H1 (cell line): ENCODE results near the gene PRKCD. TPM values are rescaled to one million over a fixed set of nuclear protein-coding genes. Genes with fewer than 3 reads are reported as not detected.

Experiments used
- CTCF ChIA-PET: fragments of 300-600 bp; sonication (Branson Sonifier 250); formaldehyde crosslinking; loops from one replicate; lab custom pipeline; 2021; ENCODE audit not compliant: partially characterized antibody; lab: Charles Lee
- POLR2A ChIA-PET: fragments of 300-600 bp; sonication (Branson Sonifier 250); formaldehyde crosslinking; loops from one replicate; lab custom pipeline; 2021; ENCODE audit warnings: inconsistent platforms; ENCODE audit not compliant: partially characterized antibody; lab: Charles Lee
- DNase-seq, 2 experiments: peaks; one replicate each; pipeline versions ENCODE4 v3.0.0 to v3.0.0-alpha.2; 2010 to 2022; ENCODE audit warnings: low spot score in 2 of 2, low read depth in 1 of 2, mixed read lengths in 1 of 2
- FAIRE-seq: peaks from 2 replicates; lab custom pipeline; 2011; peaks lifted over from hg19 to GRCh38; lab: Jason Lieb, UNC
- H2AFZ ChIP-seq: 2 replicates; pipeline ENCODE4 v1.8.1; 2012; ENCODE audit warnings: low read length, inconsistent platforms
- H2AK5ac ChIP-seq: 2 replicates; pipeline ENCODE4 v1.6.1; 2013; ENCODE audit warnings: low read depth, low read length
- H2BK120ac ChIP-seq: replicated peaks from 2 replicates; pipeline ENCODE3; 2013; ENCODE audit warnings: low read depth, low read length, inconsistent platforms
- H2BK12ac ChIP-seq: 2 replicates; pipeline ENCODE4 v1.6.1; 2013; ENCODE audit warnings: low read depth, low read length
- H2BK15ac ChIP-seq: 2 replicates; pipeline ENCODE4 v1.6.1; 2013; ENCODE audit warnings: low read length
- H2BK20ac ChIP-seq: 2 replicates; pipeline ENCODE4 v1.6.1; 2013; ENCODE audit warnings: low read length
- H2BK5ac ChIP-seq: 2 replicates; pipeline ENCODE4 v1.6.1; 2013; ENCODE audit warnings: low read depth, low read length
- H3K14ac ChIP-seq: 2 replicates; pipeline ENCODE4 v1.6.1; 2013; ENCODE audit warnings: inconsistent platforms; ENCODE audit not compliant: insufficient read length
- H3K18ac ChIP-seq: 2 replicates; pipeline ENCODE4 v1.6.1; 2013; ENCODE audit warnings: low read length; ENCODE audit errors: extremely low read depth
- H3K23ac ChIP-seq: 2 replicates; pipeline ENCODE4 v1.6.1; 2013; ENCODE audit warnings: inconsistent platforms; ENCODE audit not compliant: insufficient read length
- H3K23me2 ChIP-seq: 2 replicates; pipeline ENCODE4 v1.6.1; 2013; ENCODE audit warnings: low read depth, low read length
- H3K27ac ChIP-seq: 2 replicates; pipeline ENCODE4 v1.6.1; 2011; ENCODE audit warnings: low read depth, low read length, inconsistent platforms
- H3K27me3 ChIP-seq, 4 experiments: replicated peaks in 1 of 4; 1 replicate in 1 of 4; 2 replicates in 3 of 4; pipeline versions ENCODE4 v1.6.1 to v1.8.1; 2011 to 2013; ENCODE audit warnings: low read length in 3 of 4, mild to moderate bottlenecking in 3 of 4, inconsistent platforms in 2 of 4, mixed read lengths in 2 of 4, moderate library complexity in 1 of 4; ENCODE audit not compliant: control insufficient read depth in 3 of 4, insufficient read depth in 3 of 4; ENCODE audit errors: extremely low read depth in 1 of 4
- H3K36me3 ChIP-seq, 4 experiments: 2 replicates each; pipeline versions ENCODE4 v1.6.1 to v1.8.1; 2011 to 2013; ENCODE audit warnings: mild to moderate bottlenecking in 4 of 4, low read length in 3 of 4, moderate library complexity in 2 of 4, control low read depth in 1 of 4, inconsistent platforms in 1 of 4; ENCODE audit not compliant: insufficient read depth in 4 of 4, control insufficient read depth in 2 of 4
- H3K4ac ChIP-seq: replicated peaks from 2 replicates; pipeline ENCODE3; 2013; ENCODE audit warnings: low read length, low read depth, mixed read lengths, inconsistent platforms; ENCODE audit not compliant: insufficient read length
- H3K4me1 ChIP-seq, 4 experiments: replicated peaks in 1 of 4; 1 replicate in 1 of 4; 2 replicates in 3 of 4; pipeline versions ENCODE4 v1.6.1 to v1.8.1; 2011 to 2013; ENCODE audit warnings: low read length in 3 of 4, inconsistent platforms in 2 of 4, mixed read lengths in 1 of 4; ENCODE audit not compliant: insufficient read depth in 4 of 4, control insufficient read depth in 3 of 4
- H3K4me2 ChIP-seq, 2 experiments: 2 replicates each; pipeline versions ENCODE4 v1.6.1 to v1.8.1; 2011 to 2013; ENCODE audit warnings: low read depth in 2 of 2, low read length in 2 of 2, control low read depth in 1 of 2, inconsistent platforms in 1 of 2, mild to moderate bottlenecking in 1 of 2; ENCODE audit not compliant: insufficient read depth in 1 of 2
- H3K4me3 ChIP-seq, 4 experiments: fragments of 200-600, 300-600 bp in 1 of 4; sonication (generic), shearing (Covaris generic), sonication (Bioruptor Twin) in 1 of 4; 2 replicates each; pipeline versions ENCODE4 v1.5.1 to v1.8.1; 2011 to 2016; ENCODE audit warnings: low read length in 4 of 4, low read depth in 3 of 4, control low read depth in 2 of 4, inconsistent platforms in 2 of 4, mild to moderate bottlenecking in 2 of 4, mixed read lengths in 1 of 4, moderate library complexity in 1 of 4; ENCODE audit not compliant: insufficient read depth in 2 of 4; ENCODE audit errors: extremely low read depth in 1 of 4
- H3K56ac ChIP-seq: replicated peaks from 2 replicates; pipeline ENCODE3; 2013; ENCODE audit warnings: low read depth, mild to moderate bottlenecking, mixed read lengths, low read length, inconsistent platforms; ENCODE audit not compliant: insufficient read length
- H3K79me1 ChIP-seq: 2 replicates; pipeline ENCODE4 v1.6.1; 2013; ENCODE audit warnings: low read depth, low read length, control low read depth
- H3K79me2 ChIP-seq, 2 experiments: 2 replicates each; pipeline versions ENCODE4 v1.6.1 to v1.8.1; 2012 to 2013; ENCODE audit warnings: low read length in 2 of 2, mild to moderate bottlenecking in 2 of 2, inconsistent platforms in 1 of 2; ENCODE audit not compliant: insufficient read depth in 2 of 2, control insufficient read depth in 1 of 2
- H3K9ac ChIP-seq, 4 experiments: replicated peaks in 1 of 4; 1 replicate in 1 of 4; 2 replicates in 3 of 4; pipeline versions ENCODE4 v1.6.1 to v1.8.1; 2011 to 2013; ENCODE audit warnings: low read depth in 3 of 4, low read length in 3 of 4, control low read depth in 2 of 4, mild to moderate bottlenecking in 2 of 4, moderate library complexity in 2 of 4, inconsistent platforms in 1 of 4; ENCODE audit errors: extremely low read depth in 1 of 4
- H3K9me3 ChIP-seq, 2 experiments: 2 replicates each; pipeline versions ENCODE4 v1.6.1 to v1.8.1; 2012 to 2013; ENCODE audit warnings: mild to moderate bottlenecking in 2 of 2, moderate library complexity in 2 of 2, control low read depth in 1 of 2, inconsistent platforms in 1 of 2, low read depth in 1 of 2, low read length in 1 of 2, mixed read lengths in 1 of 2; ENCODE audit not compliant: insufficient read depth in 2 of 2
- H4K20me1 ChIP-seq, 2 experiments: replicated peaks in 1 of 2; 2 replicates each; pipeline versions ENCODE3 to v1.8.1; 2011 to 2013; ENCODE audit warnings: inconsistent platforms in 2 of 2, low read length in 2 of 2, mild to moderate bottlenecking in 1 of 2; ENCODE audit not compliant: insufficient read depth in 2 of 2, control insufficient read depth in 1 of 2
- H4K5ac ChIP-seq: 2 replicates; pipeline ENCODE4 v1.6.1; 2013; ENCODE audit warnings: low read length, low read depth, mixed read lengths, inconsistent platforms; ENCODE audit not compliant: insufficient read length
- H4K8ac ChIP-seq: 2 replicates; pipeline ENCODE4 v1.8.0; 2013; ENCODE audit warnings: mild to moderate bottlenecking, moderate library complexity, low read length, inconsistent platforms; ENCODE audit not compliant: insufficient read depth; ENCODE audit errors: extremely low read depth
- H4K91ac ChIP-seq: replicated peaks from 2 replicates; pipeline ENCODE3; 2013; ENCODE audit warnings: low read length, mixed read lengths, inconsistent platforms; ENCODE audit not compliant: insufficient read length
- EGR1 ChIP-seq: IDR thresholded peaks from 2 replicates; pipeline ENCODE4 v1.6.1; 2011; ENCODE audit warnings: low read depth, low read length, borderline replicate concordance
- NRF1 ChIP-seq: IDR thresholded peaks from 2 replicates; pipeline ENCODE4 v1.6.1; 2011; ENCODE audit warnings: mild to moderate bottlenecking, low read depth, low read length, improper control_type of control experiment
- SP4 ChIP-seq: IDR thresholded peaks from 2 replicates; pipeline ENCODE4 v1.6.1; 2012; ENCODE audit warnings: low read length, inconsistent platforms
- WGBS, 2 experiments: shearing (Covaris generic) in 1 of 2; methylation state at CpG; one replicate each; pipeline versions ENCODE4 v1.1.6 to v1.1.7; 2013 to 2015; ENCODE audit warnings: low lambda C conversion rate in 2 of 2, mixed read lengths in 2 of 2, inconsistent platforms in 1 of 2, low coverage in 1 of 2, missing lambda C conversion rate in 1 of 2; ENCODE audit not compliant: insufficient replicate concordance in 2 of 2, insufficient coverage in 1 of 2, insufficient read length in 1 of 2; ENCODE audit errors: extremely low coverage in 1 of 2, missing lambda C conversion rate in 1 of 2; 5-methylcytosine and 5-hydroxymethylcytosine counted together
- polyA plus RNA-seq, 7 experiments: library from polyadenylated mRNA; depleted of rRNA in 3 of 7; stranded (reverse) in 5 of 7; unstranded in 2 of 7; fragments of >200 nt in 5 of 7; fragments of 200-250 nt in 2 of 7; gene quantifications; 1 replicate in 5 of 7; 2 replicates in 1 of 7; 4 replicates in 1 of 7; pipeline versions ENCODE4 v1.2.1 to v1.2.3, GENCODE V29; 2011 to 2013; ENCODE audit warnings: missing spikeins in 2 of 7, mixed read lengths in 2 of 7
- total RNA-seq: library from RNA; stranded (reverse); fragmentation: NEBNext Ultra II Directional; extraction: Animal tissue kit (Norgen Biotek cat#: 25700); gene quantifications from 2 replicates; pipeline ENCODE4 v1.2.1, GENCODE V29; 2021

Gene PRKCD
- total and polyA plus RNA-seq, 2 of the 8 experiments (the other 6 are each of a cell fraction or from before 2014, with no cell fraction given) = 22.6 to 23.9 TPM

- Histone ChIP-seq H4K5ac (no peak overlapping the region), H2BK12ac (peak overlapping the region; percentile 87; the same call in 1 of the 2 replicates), H3K4me3 (no peak overlapping the region), H3K23me2 (no peaks in the 10 kb centered on the region; the same call in 1 of the 2 replicates), H3K4ac (no peak overlapping the region), H2BK20ac (peak overlapping the region; percentile 48; the same call in 1 of the 2 replicates), H3K23ac (no peak overlapping the region), H3K4me2 (peak overlapping the region in 1 of 2 experiments; percentile 20; a peak in 2 of 4 replicates), H3K56ac (no peak overlapping the region), H4K91ac (peak overlapping the region; percentile 89), H3K27ac (no peak overlapping the region), H3K79me1 (peaks cover 12% of the 10 kb centered on the region), H4K20me1 (peaks cover 4 to 16% of the 10 kb centered on the region in 2 experiments), H3K9ac (no peak overlapping the region), H2AK5ac (peak overlapping the region; percentile 48; the same call in 1 of the 2 replicates), H2BK120ac (no peak overlapping the region), H4K8ac (0 out of 2 replicates have a peak overlapping the region, but pooled peaks have one; percentile 1), H2BK5ac (peak overlapping the region; percentile 85; the same call in 1 of the 2 replicates), H3K9me3 (no peaks in the 10 kb centered on the region), H3K27me3 (no peaks in the 10 kb centered on the region), H2BK15ac (no peak overlapping the region), H3K4me1 (peaks cover 3 to 50% (median 35%) of the 10 kb centered on the region in 4 experiments), H3K36me3 (no peaks in the 10 kb centered on the region), H3K18ac (peak overlapping the region; percentile 48), H3K14ac (no peak overlapping the region)
- no peak for FAIRE-seq
- POLR2A ChIA-PET = interaction anchor here (1.1 to 7.9 kb wide), 5 partner anchors 9 to 38 kb away, joined by 3 to 56 read pairs (median 3); partner anchors contain the start of gene PRKCD
- CTCF ChIA-PET = interaction anchor here (0.6 to 5.9 kb wide), 7 partner anchors 14 to 63 kb away, joined by 3 to 50 read pairs (median 4); no protein-coding TSS in a partner anchor
- 58% methylated on average over 7 of the region's 7 CpGs; no CpG with 5 or more reads in 1 of the 2 experiments for WGBS, 2 experiments
- no peak for DNase-seq
- TF ChIP-seq EGR1 (0 out of 2 replicates have a peak, but pooled peaks have one; percentile 7), SP4 (no peak), NRF1 (no peak)
- TF ChIP-seq, all 59 proteins: peak for 1
- H3K79me2 ChIP-seq = no peaks in the 10 kb centered on the region; a peak in 1 of 4 replicates
- H2AFZ ChIP-seq = no peak overlapping the region
Observed at GRCh38 chr3:53171827-53172505, 11.0 kb downstream of the PRKCD start.
